ENCODE measurements around the gene LBHD2. TPM values are rescaled to one million over a fixed set of nuclear protein-coding genes. Genes with fewer than 3 reads are reported as not detected.

The LBHD2 gene
- total RNA-seq, 1 experiment from 2014 or later: not detected

DNA sequence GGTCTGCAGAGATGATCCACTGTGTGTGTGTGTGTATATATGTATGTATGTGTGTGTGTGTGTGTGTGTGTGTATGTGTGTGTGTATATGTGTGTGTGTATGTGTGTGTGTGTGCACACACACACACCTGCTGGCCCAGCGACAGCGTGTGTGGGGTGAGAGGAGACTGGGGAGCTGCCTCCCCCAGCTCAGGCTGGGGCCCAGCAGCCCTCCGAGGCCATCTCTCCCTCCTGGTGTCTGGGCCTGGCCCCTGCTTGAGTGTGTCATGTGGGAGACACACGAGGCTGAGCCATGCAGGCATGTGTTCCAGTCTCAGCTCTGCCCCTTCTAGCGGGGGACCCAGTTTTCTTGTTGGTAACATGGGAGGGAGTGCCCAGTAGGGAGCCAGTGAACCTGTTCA, 29.3 kb downstream of the LBHD2 start:
- Histone ChIP-seq H3K9me3 (ENCODE audit: control insufficient read depth in 1 of 2, insufficient read depth in 1 of 2, low read depth in 1 of 2, low read length in 2 of 2) (no peaks in the 10 kb centered on the region), H3K9ac (ENCODE audit: low read length) (no peak overlapping the region), H3K27me3 (ENCODE audit: insufficient read depth, low read length) (no peaks in the 10 kb centered on the region), H3K4me3 (replicated peaks in 1 of 2; ENCODE audit: low read depth in 1 of 2, low read length in 2 of 2) (no peak overlapping the region), H3K4me2 (ENCODE audit: low read length) (no peak overlapping the region), H2AFZ (ENCODE audit: low read depth, low read length, poor library complexity, severe bottlenecking) (no peak overlapping the region), H3K79me2 (ENCODE audit: insufficient read depth, low read length) (no peaks in the 10 kb centered on the region), H3K27ac (ENCODE audit: low read depth, low read length) (no peak overlapping the region; the same call in 1 of the 2 replicates), H3K9me2 (ENCODE audit: insufficient read depth) (no peaks in the 10 kb centered on the region), H3K4me1 (ENCODE audit: control insufficient read depth in 1 of 2, insufficient read depth in 2 of 2, low read length in 2 of 2) (peaks cover 43 to 62% of the 10 kb centered on the region in 2 experiments), H4K20me1 (ENCODE audit: insufficient read depth) (no peaks in the 10 kb centered on the region), H3K36me3 (ENCODE audit: control insufficient read depth in 1 of 2, insufficient read depth in 2 of 2, low read length in 2 of 2) (no peaks in the 10 kb centered on the region)
- ChIA-PET POLR2A (no interaction called here), CTCF (no interaction called here), RAD21 (ENCODE audit: low non-redundant PET in 1 of 2, low total read pairs in 2 of 2, uncharacterized antibody in 2 of 2, unreplicated experiment in 2 of 2) (interaction anchor here in 1 of 2 experiments (0.7 kb wide), 1 partner anchor 8 kb away, joined by 3 read pairs; no protein-coding TSS in a partner anchor)
- DNase-seq (ENCODE audit: low read depth, low spot score) (no peak), ATAC-seq (no peak)
- intact Hi-C loops (cut with micrococcal nuclease): no loop called here
- no peak for TF ChIP-seq SRF (IDR thresholded peaks at IDR 0.05; ENCODE audit: low read depth)
- TF ChIP-seq RAD21 (IDR thresholded peaks at IDR 0.05; ENCODE audit: low read depth): no peak
- no peak for TF ChIP-seq ZFX (IDR thresholded peaks at IDR 0.05)
- TF ChIP-seq SP1 (IDR thresholded peaks at IDR 0.05; ENCODE audit: low read depth): no peak
- TF ChIP-seq, protein P1, sequence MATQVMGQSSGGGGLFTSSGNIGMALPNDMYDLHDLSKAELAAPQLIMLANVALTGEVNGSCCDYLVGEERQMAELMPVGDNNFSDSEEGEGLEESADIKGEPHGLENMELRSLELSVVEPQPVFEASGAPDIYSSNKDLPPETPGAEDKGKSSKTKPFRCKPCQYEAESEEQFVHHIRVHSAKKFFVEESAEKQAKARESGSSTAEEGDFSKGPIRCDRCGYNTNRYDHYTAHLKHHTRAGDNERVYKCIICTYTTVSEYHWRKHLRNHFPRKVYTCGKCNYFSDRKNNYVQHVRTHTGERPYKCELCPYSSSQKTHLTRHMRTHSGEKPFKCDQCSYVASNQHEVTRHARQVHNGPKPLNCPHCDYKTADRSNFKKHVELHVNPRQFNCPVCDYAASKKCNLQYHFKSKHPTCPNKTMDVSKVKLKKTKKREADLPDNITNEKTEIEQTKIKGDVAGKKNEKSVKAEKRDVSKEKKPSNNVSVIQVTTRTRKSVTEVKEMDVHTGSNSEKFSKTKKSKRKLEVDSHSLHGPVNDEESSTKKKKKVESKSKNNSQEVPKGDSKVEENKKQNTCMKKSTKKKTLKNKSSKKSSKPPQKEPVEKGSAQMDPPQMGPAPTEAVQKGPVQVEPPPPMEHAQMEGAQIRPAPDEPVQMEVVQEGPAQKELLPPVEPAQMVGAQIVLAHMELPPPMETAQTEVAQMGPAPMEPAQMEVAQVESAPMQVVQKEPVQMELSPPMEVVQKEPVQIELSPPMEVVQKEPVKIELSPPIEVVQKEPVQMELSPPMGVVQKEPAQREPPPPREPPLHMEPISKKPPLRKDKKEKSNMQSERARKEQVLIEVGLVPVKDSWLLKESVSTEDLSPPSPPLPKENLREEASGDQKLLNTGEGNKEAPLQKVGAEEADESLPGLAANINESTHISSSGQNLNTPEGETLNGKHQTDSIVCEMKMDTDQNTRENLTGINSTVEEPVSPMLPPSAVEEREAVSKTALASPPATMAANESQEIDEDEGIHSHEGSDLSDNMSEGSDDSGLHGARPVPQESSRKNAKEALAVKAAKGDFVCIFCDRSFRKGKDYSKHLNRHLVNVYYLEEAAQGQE (IDR thresholded peaks at IDR 0.05; ENCODE audit: low read depth): no peak
- no peak for TF ChIP-seq EZH2 (IDR thresholded peaks at IDR 0.05)
- TF ChIP-seq CEBPB (IDR thresholded peaks at IDR 0.05; ENCODE audit: low read depth): no peak
- TF ChIP-seq, protein P2, sequence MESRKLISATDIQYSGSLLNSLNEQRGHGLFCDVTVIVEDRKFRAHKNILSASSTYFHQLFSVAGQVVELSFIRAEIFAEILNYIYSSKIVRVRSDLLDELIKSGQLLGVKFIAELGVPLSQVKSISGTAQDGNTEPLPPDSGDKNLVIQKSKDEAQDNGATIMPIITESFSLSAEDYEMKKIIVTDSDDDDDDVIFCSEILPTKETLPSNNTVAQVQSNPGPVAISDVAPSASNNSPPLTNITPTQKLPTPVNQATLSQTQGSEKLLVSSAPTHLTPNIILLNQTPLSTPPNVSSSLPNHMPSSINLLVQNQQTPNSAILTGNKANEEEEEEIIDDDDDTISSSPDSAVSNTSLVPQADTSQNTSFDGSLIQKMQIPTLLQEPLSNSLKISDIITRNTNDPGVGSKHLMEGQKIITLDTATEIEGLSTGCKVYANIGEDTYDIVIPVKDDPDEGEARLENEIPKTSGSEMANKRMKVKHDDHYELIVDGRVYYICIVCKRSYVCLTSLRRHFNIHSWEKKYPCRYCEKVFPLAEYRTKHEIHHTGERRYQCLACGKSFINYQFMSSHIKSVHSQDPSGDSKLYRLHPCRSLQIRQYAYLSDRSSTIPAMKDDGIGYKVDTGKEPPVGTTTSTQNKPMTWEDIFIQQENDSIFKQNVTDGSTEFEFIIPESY (IDR thresholded peaks at IDR 0.05; ENCODE audit: extremely low read depth, insufficient replicate concordance, low read length): no peak
- TF ChIP-seq, protein P3, sequence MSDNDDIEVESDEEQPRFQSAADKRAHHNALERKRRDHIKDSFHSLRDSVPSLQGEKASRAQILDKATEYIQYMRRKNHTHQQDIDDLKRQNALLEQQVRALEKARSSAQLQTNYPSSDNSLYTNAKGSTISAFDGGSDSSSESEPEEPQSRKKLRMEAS (IDR thresholded peaks at IDR 0.05): no peak
- no peak for TF ChIP-seq FOSL1 (IDR thresholded peaks at IDR 0.05; ENCODE audit: low read depth)
- no peak for TF ChIP-seq YY1 (IDR thresholded peaks at IDR 0.05; ENCODE audit: extremely low read depth, insufficient replicate concordance, low read depth, low read length)
- TF ChIP-seq CBX3 (IDR thresholded peaks at IDR 0.05; ENCODE audit: low read depth): no peak
- no peak for TF ChIP-seq EGR1 (IDR thresholded peaks at IDR 0.05; ENCODE audit: low read depth)
- no TSS peak for BruUV-seq (replicated peaks)
